ENCODE measurements around the gene LGALS9B. TPM values are rescaled to one million over a fixed set of nuclear protein-coding genes. Genes with fewer than 3 reads are reported as not detected.
"Not testable (repeated sequence)": the region's sequence is repeated elsewhere in the genome, so short reads cannot be mapped to it uniquely, and the experiment has no call there.

LGALS9B gene
- polyA plus RNA-seq, 2 of the 4 experiments (the other 2 are of a cell fraction), result not detected

DNA sequence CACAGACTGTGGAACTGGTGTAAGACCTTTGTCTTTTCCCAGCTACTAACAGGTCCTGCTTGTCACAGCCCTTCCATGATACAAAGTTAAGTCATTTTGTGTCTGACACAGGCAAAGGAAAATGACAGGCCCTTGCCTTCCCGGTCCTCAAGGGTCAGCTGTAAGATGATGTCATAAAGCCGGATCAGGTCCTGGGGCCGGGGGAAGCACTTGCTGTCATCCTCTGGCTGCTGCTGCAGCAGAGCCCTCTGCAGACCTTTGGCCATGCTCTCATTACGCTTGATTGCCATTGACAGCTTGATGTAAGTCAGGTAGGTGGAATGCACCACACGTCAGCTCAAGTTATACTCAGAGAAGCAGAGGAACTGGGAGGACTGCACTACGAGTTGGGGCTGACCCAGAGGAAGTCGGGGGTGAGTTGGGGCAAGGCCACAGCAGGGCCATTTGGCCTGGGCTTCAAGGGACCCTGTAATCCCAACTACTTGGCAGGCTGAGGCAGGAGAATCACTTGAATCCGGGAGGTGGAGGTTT is 50.9 kb downstream of the LGALS9B start:
- ATAC-seq; H3K4me3 ChIP-seq; DNase-seq (ENCODE audit: low read depth in 1 of 2, low spot score in 1 of 2); H3K27ac ChIP-seq; H3K9me3 ChIP-seq; H3K4me1 ChIP-seq; FAIRE-seq; POLR2A ChIA-PET; H3K4me2 ChIP-seq; CTCF ChIA-PET: not testable (repeated sequence)
- WGBS (ENCODE audit: missing lambda C conversion rate), result 87% methylated on average over 7 of the region's 8 CpGs

GRCh38 chr17:20415479-20415878 is 51.9 kb downstream of the LGALS9B start:
- 100% methylated on average over 1 of the region's 5 CpGs for WGBS (ENCODE audit: missing lambda C conversion rate)
- DNase-seq (ENCODE audit: low read depth in 1 of 2, low spot score in 1 of 2); CTCF ChIA-PET; H3K27ac ChIP-seq; POLR2A ChIA-PET; FAIRE-seq; H3K4me3 ChIP-seq; ATAC-seq; H3K9me3 ChIP-seq; H3K4me2 ChIP-seq; H3K4me1 ChIP-seq: not testable (repeated sequence)

DNA sequence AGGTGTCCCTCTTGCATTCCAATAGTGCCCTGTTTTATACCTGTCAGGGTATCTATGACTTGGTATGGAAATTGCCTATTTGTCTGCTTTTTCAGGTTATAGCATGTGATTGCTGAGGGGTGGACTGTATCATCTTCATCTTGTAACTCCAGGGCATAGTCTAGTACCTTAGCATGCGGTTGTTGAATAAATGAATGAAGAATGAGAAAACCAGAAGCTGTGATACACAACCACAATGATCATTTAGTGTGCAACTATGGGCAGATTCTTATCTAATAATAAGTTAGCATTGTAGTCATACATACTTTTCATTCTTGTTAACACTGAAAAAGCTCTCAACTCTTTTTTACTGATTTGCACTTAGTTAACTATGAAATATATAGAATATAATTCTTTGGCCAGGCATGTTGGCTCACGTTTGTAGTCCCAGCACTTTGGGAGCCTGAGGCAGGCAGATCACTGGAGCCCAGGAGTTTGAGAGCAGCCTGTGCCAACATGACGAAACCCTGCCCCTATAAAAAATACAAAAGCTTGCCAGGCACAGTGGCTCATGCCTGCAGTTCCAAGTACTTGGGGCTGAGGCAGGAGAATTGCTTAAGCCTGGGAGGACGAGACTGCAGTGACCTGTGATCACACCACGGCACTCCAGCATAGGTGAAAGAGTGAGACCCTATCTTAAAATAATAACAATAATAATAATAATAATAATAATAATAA is 65.9 kb downstream of the LGALS9B start:
- H3K4me1 ChIP-seq; DNase-seq (ENCODE audit: low read depth in 1 of 2, low spot score in 1 of 2); H3K27ac ChIP-seq; CTCF ChIA-PET; H3K9me3 ChIP-seq; ATAC-seq; FAIRE-seq; POLR2A ChIA-PET; H3K4me3 ChIP-seq; H3K4me2 ChIP-seq: not testable (repeated sequence)
- WGBS (ENCODE audit: missing lambda C conversion rate), result 80% methylated on average over 3 of the region's 5 CpGs

DNA sequence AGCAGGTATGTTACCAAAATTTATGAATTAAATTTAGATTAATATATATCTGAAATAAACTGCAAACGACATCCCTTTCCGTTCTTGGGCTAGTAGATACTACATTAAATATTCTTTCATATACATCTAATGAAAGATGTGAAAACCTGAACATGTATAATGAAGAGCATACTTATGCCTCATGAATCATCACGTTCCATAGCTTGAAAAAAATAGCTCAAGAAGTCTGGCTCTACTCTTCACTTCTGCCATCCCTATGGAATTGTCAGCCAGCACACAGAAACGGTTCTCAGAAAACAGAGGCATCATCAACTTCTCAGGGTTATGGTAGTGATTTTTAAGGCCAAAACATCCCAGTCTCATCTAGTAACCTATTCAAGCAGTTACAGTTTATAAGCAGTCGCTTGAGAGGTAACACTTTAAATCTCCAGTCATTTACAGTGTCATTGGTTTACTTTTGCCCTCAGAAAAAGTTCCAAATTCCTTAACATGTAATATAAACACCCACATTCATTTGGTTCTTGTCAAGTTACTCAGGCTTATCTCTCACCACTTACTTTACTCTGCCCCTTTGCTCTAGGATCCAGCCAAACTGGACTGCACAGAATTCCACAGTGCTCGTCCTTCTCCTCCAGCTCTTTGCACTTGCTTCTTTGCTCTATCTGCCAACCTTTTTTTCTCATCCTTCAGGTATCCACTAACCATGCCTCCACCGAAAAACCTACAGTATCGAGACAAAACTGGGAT is 66.6 kb downstream of the LGALS9B start:
- DNase-seq (ENCODE audit: low read depth in 1 of 2, low spot score in 1 of 2); FAIRE-seq; H3K4me2 ChIP-seq; CTCF ChIA-PET; POLR2A ChIA-PET; H3K4me1 ChIP-seq; H3K27ac ChIP-seq; H3K4me3 ChIP-seq; ATAC-seq; H3K9me3 ChIP-seq: not testable (repeated sequence)
- WGBS (ENCODE audit: missing lambda C conversion rate), result 65% methylated on average over 5 of the region's 8 CpGs

Small RNAs within 50 kb of the gene (small RNA-seq; reads per million reads assigned to genes)
- 0 reads per million in 6 experiments for gene YWHAEP3

Other genes starting within 250 kb of the LGALS9B start
- not detected in 2 replicates for gene CDRT15L2, start 112.2 kb upstream of the LGALS9B start, polyA plus RNA-seq (2011; rRNA removed)
- not detected in 3 replicates for gene CDRT15L2, start 112.2 kb upstream of the LGALS9B start, polyA plus RNA-seq (2017; fragmentation: RNase III; extraction: RNeasy Plus Mini Kit Qiagen cat#74134 plus additional on column Dnase treatment)